Progenitor cell of endocrine pancreas (in vitro differentiated cells): ENCODE data around the gene SNRNP48. TPM values are rescaled to one million over a fixed set of nuclear protein-coding genes. Genes with fewer than 3 reads are reported as not detected.

ENCODE experiments used
- DNase-seq: peaks from one replicate; pipeline ENCODE4 v3.0.0; 2021; ENCODE audit warnings: low spot score; ENCODE audit not compliant: unreplicated experiment
- H3K27ac Mint-ChIP-seq: 2 replicates; pipeline ENCODE4 v1.8.0; 2021; ENCODE audit warnings: mild to moderate bottlenecking, moderate library complexity, mixed read lengths
- H3K27me3 Mint-ChIP-seq: 2 replicates; pipeline ENCODE4 v1.8.0; 2021; ENCODE audit warnings: mixed read lengths
- H3K36me3 Mint-ChIP-seq: 2 replicates; pipeline ENCODE4 v1.8.0; 2022; ENCODE audit warnings: mixed read lengths; ENCODE audit not compliant: insufficient read depth
- H3K4me1 Mint-ChIP-seq: 2 replicates; pipeline ENCODE4 v1.8.0; 2021; ENCODE audit warnings: low read depth, mixed read lengths
- H3K4me3 Mint-ChIP-seq: 2 replicates; pipeline ENCODE4 v1.8.0; 2021; ENCODE audit warnings: low read depth, mild to moderate bottlenecking, moderate library complexity, mixed read lengths
- H3K9me3 Mint-ChIP-seq: 2 replicates; pipeline ENCODE4 v1.8.0; 2021; ENCODE audit warnings: low read depth, mixed read lengths
- total RNA-seq: library from RNA; stranded (reverse); gene quantifications from 2 replicates; pipeline ENCODE4 v1.2.1, GENCODE V29; 2021
- TF ChIP-seq, protein P1 (sequence below): fragments of 200-600 bp; sonication (generic); IDR thresholded peaks from one replicate; pipeline ENCODE4 v1.5.0; 2021; ENCODE audit warnings: antibody characterized with exemption, mild to moderate bottlenecking; ENCODE audit not compliant: unreplicated experiment

Gene SNRNP48
- total RNA-seq, 1 donor from 2014 or later: 19.2 TPM

GRCh38 chr6:7593229-7593628 lies 3.2 kb downstream of the SNRNP48 start:
- Mint-ChIP-seq H3K27me3 (no peaks in the 10 kb centered on the region), H3K4me1 (peaks cover 31% of the 10 kb centered on the region), H3K9me3 (no peaks in the 10 kb centered on the region), H3K36me3 (peaks cover 11% of the 10 kb centered on the region), H3K4me3 (no peak overlapping the region), H3K27ac (no peak overlapping the region)
- no peak for DNase-seq
- TF ChIP-seq, protein P1, sequence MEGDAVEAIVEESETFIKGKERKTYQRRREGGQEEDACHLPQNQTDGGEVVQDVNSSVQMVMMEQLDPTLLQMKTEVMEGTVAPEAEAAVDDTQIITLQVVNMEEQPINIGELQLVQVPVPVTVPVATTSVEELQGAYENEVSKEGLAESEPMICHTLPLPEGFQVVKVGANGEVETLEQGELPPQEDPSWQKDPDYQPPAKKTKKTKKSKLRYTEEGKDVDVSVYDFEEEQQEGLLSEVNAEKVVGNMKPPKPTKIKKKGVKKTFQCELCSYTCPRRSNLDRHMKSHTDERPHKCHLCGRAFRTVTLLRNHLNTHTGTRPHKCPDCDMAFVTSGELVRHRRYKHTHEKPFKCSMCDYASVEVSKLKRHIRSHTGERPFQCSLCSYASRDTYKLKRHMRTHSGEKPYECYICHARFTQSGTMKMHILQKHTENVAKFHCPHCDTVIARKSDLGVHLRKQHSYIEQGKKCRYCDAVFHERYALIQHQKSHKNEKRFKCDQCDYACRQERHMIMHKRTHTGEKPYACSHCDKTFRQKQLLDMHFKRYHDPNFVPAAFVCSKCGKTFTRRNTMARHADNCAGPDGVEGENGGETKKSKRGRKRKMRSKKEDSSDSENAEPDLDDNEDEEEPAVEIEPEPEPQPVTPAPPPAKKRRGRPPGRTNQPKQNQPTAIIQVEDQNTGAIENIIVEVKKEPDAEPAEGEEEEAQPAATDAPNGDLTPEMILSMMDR: no peak

DNA sequence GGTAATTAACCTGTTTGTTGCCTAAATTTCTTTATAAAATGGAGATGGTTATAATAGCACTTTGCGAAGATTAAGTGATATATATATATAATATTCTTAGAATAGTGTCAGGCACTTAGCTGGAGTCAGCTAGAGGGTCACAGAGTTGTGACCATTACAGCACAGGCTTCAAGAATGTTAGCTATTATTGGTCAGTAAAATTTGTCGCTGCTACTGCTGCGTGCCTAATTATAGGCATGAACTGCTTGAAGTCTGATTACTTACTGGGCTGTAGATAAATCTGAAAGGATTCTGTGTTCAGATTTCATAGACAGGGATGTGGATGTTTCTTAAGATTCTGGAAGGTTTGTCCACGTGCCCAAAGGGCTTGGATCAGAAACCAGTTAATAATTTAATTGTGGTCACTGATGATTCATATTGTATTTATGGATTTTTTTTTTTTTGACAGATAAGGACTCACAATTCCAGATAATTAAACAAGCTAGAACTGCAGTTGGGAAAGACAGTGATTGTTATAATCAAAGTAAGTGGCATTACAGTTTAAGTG lies 4.7 kb downstream of the SNRNP48 start:
- Mint-ChIP-seq H3K27me3 (no peaks in the 10 kb centered on the region), H3K27ac (no peak overlapping the region), H3K36me3 (peaks cover 15% of the 10 kb centered on the region), H3K4me3 (no peak overlapping the region), H3K4me1 (peaks cover 27% of the 10 kb centered on the region), H3K9me3 (no peaks in the 10 kb centered on the region)
- no peak for DNase-seq
- TF ChIP-seq, protein P1: no peak

GRCh38 chr6:7604003-7604402 lies 14.0 kb downstream of the SNRNP48 start:
- Mint-ChIP-seq H3K27me3 (no peaks in the 10 kb centered on the region), H3K4me1 (no peaks in the 10 kb centered on the region), H3K4me3 (no peak overlapping the region), H3K36me3 (peaks cover 38% of the 10 kb centered on the region), H3K9me3 (no peaks in the 10 kb centered on the region), H3K27ac (no peak overlapping the region)
- no peak for DNase-seq
- TF ChIP-seq, protein P1: no peak

DNA sequence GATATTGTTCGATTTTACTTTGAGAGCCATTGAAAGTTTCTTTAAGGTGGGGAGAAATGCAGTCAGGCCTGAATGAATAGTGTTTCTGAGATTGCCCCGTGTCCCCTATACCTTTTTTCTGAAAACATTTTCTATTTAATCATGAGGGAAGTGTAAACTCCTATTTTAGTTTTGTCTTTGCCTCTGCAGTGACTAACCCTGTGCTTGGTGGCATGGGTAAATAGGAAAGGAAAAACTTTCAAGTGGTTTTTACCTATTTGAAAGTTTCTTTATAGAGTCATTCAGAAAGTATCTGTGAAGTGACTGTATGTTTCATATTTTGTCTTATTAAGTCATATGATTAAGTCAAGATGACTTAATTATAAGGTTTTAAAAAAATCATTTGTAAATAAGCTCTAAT lies 14.5 kb downstream of the SNRNP48 start:
- H3K36me3 Mint-ChIP-seq: peaks cover 37% of the 10 kb centered on the region
- no peaks in the 10 kb centered on the region for H3K4me1 Mint-ChIP-seq
- TF ChIP-seq, protein P1: no peak
- H3K27ac Mint-ChIP-seq: no peak overlapping the region
- no peaks in the 10 kb centered on the region for H3K27me3 Mint-ChIP-seq
- DNase-seq: no peak
- H3K4me3 Mint-ChIP-seq: no peak overlapping the region
- no peaks in the 10 kb centered on the region for H3K9me3 Mint-ChIP-seq

DNA sequence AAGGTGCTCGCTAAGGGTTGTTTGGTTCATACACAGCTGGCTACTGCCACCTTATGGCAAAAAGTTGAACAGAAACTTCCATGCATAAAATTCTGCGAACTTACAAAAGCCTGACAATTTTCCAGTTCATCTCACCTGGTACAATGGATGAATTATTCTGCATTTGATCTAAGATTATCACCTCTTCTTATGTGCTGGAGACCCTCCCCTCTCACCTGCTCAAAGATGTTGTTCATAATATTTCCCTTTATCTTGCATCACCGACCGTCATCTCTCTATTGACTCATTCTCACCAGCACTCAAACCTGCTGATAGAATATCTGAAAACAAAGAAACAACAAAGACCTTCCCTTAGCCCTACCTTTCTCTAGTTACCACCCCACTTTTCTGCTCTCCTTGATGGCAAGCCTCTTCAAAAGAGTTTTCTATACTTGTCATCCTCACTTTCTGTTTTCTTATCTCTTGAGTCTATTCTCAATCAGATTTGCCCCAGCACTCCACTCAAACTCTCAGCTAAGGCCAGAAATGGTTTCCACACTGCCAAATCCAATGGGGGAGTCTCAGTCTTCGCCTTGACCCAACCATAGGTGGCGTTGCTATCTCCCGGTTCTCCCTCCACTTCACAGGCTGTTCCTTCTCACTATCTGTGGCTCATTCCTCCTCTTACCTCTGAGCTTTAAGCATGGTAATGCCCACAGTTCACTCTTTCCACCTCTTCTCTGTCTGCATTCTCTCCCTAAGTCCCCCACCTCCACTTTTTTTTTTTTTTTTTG lies 25.8 kb downstream of the SNRNP48 start:
- no peak overlapping the region for H3K27ac Mint-ChIP-seq
- H3K9me3 Mint-ChIP-seq: no peaks in the 10 kb centered on the region

More for the DNA sequence above, 25.8 kb downstream of the SNRNP48 start:
- Mint-ChIP-seq H3K4me1 (peaks cover 7% of the 10 kb centered on the region), H3K4me3 (peak overlapping the region; percentile 18), H3K36me3 (peaks cover 4% of the 10 kb centered on the region), H3K27me3 (peaks cover 10% of the 10 kb centered on the region)
- DNase-seq: no peak
- TF ChIP-seq, protein P1: peak; percentile 79
